Lung (tissue), 12 donors: ENCODE data around the gene LRIF1. TPM values are rescaled to one million over a fixed set of nuclear protein-coding genes. Genes with fewer than 3 reads are reported as not detected.

ENCODE experiments used
- ATAC-seq: fragments of 200-7000 bp; cut with Tn5 transposase; one replicate; pipeline ENCODE4 v1.9.1; 2020; ENCODE audit warnings: moderate number of reproducible peaks; ENCODE audit not compliant: insufficient read depth, low FRiP score
- DNase-seq, 3 donors: peaks; one replicate each; pipeline ENCODE4 v3.0.0-alpha.2; 2013 to 2017
- H3K27ac ChIP-seq, 2 donors: one replicate each; pipeline ENCODE4 v1.5.1; 2013; ENCODE audit warnings: mild to moderate bottlenecking in 2 of 2, moderate library complexity in 2 of 2, control low read depth in 1 of 2, inconsistent platforms in 1 of 2, low read depth in 1 of 2, low read length in 1 of 2
- H3K27me3 ChIP-seq, 3 donors: one replicate each; pipeline ENCODE4 v1.5.1; 2013; ENCODE audit warnings: low read length in 2 of 3; ENCODE audit not compliant: control insufficient read depth in 3 of 3, insufficient read depth in 3 of 3
- H3K36me3 ChIP-seq, 4 donors: one replicate each; pipeline ENCODE4 v1.5.1; 2013; ENCODE audit warnings: low read length in 4 of 4, mild to moderate bottlenecking in 1 of 4, moderate library complexity in 1 of 4; ENCODE audit not compliant: control insufficient read depth in 4 of 4, insufficient read depth in 4 of 4
- H3K4me1 ChIP-seq, 5 donors: one replicate each; pipeline ENCODE4 v1.5.1; 2013; ENCODE audit warnings: low read length in 5 of 5, mild to moderate bottlenecking in 2 of 5, moderate library complexity in 1 of 5; ENCODE audit not compliant: control insufficient read depth in 5 of 5, insufficient read depth in 5 of 5
- H3K4me3 ChIP-seq: one replicate; pipeline ENCODE4 v1.5.1; 2013; ENCODE audit warnings: mild to moderate bottlenecking, control low read depth, moderate library complexity
- H3K9ac ChIP-seq, 2 donors: one replicate each; pipeline ENCODE4 v1.5.1; 2013; ENCODE audit warnings: low read length in 2 of 2, control low read depth in 1 of 2; ENCODE audit not compliant: insufficient read depth in 1 of 2
- H3K9me3 ChIP-seq, 4 donors: one replicate each; pipeline ENCODE4 v1.5.1; 2013; ENCODE audit warnings: low read length in 3 of 4, mild to moderate bottlenecking in 1 of 4, moderate library complexity in 1 of 4; ENCODE audit not compliant: control insufficient read depth in 4 of 4, insufficient read depth in 3 of 4
- WGBS, 2 donors: extraction: QIAGEN DNeasy Blood & Tissue Kit; methylation state at CpG; one replicate each; pipeline ENCODE4 v1.1.7; 2013; 5-methylcytosine and 5-hydroxymethylcytosine counted together
- polyA plus RNA-seq, 2 donors: library from polyadenylated mRNA; stranded (reverse); fragments of 200-250 nt; gene quantifications; one replicate each; pipeline ENCODE4 v1.2.1, GENCODE V29; 2013
- total RNA-seq, 2 donors: library from RNA; depleted of rRNA in 1 of 2; stranded (reverse); fragments of >200 nt in 1 of 2; gene quantifications; one replicate each; pipeline ENCODE4 v1.2.1, GENCODE V29; 2014 to 2021
- TF ChIP-seq, protein P1 (sequence below): IDR thresholded peaks from 2 replicates; pipeline ENCODE4 v1.5.1; 2012; ENCODE audit warnings: mild to moderate bottlenecking; ENCODE audit errors: control extremely low read depth, extremely low read depth
- donor health status: control.
- donor health status: control.
- donor health status: Bipolar disorder and iron deficiency.
- donor health status: healthy.
- donor health status: DM: yes; HTN: yes; CAD: no.

Gene LRIF1
- total and polyA plus RNA-seq, 4 donors, result 8.5 to 12.2 (median 9.1) TPM

DNA sequence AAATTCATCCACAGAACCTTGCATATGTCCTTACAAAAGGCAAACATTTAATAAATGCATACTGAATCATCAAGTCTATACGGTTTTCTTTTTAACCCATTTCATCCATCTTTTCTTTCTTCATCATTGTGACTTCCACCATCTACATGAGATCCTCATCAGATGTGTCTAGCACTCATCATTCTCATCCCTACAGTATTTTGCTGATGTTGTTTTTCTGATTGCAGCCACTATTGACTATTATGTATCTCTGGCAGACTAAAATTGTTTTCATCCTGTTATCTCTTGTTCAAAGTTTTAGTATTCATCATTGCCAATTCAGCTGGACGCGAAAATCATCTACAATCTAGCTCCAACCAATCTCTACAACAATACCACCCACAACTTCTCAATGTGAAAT lies 5.9 kb downstream of the LRIF1 start:
- Histone ChIP-seq H3K9me3 (peaks cover 0 to 14% (median 5%) of the 10 kb centered on the region in 4 donors), H3K27me3 (no peaks in the 10 kb centered on the region), H3K4me1 (peaks cover 0 to 5% (median 0%) of the 10 kb centered on the region in 5 donors), H3K36me3 (peaks cover 0 to 3% (median 0%) of the 10 kb centered on the region in 4 donors), H3K4me3 (no peak overlapping the region), H3K9ac (no peak overlapping the region), H3K27ac (no peak overlapping the region)
- WGBS, 2 donors, result 95 to 96% methylated on average over 3 of the region's 3 CpGs
- DNase-seq, result no peak
- TF ChIP-seq, protein P1, sequence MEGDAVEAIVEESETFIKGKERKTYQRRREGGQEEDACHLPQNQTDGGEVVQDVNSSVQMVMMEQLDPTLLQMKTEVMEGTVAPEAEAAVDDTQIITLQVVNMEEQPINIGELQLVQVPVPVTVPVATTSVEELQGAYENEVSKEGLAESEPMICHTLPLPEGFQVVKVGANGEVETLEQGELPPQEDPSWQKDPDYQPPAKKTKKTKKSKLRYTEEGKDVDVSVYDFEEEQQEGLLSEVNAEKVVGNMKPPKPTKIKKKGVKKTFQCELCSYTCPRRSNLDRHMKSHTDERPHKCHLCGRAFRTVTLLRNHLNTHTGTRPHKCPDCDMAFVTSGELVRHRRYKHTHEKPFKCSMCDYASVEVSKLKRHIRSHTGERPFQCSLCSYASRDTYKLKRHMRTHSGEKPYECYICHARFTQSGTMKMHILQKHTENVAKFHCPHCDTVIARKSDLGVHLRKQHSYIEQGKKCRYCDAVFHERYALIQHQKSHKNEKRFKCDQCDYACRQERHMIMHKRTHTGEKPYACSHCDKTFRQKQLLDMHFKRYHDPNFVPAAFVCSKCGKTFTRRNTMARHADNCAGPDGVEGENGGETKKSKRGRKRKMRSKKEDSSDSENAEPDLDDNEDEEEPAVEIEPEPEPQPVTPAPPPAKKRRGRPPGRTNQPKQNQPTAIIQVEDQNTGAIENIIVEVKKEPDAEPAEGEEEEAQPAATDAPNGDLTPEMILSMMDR, result no peak
- ATAC-seq, result no peak

DNA sequence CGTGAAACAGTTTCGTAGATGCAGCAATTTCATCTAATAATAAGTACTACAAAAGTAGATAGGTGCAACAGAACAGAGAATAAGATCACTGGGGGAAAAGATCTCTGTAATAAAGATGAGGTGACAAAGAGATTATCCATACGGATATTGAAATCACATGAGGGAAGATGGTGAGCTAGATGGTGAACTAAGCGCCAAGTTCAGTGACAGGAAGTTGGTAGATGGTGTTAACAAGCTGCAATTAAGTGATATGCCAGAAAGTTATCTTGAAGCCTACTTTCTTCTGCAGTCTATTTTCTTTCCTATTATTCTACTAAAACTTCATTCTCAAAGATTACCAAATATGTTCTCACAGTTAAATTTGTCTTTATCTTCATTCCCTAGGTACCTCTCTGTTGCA lies 7.1 kb downstream of the LRIF1 start:
- Histone ChIP-seq H3K27me3 (no peaks in the 10 kb centered on the region), H3K9me3 (peaks cover 0 to 14% (median 5%) of the 10 kb centered on the region in 4 donors), H3K4me3 (no peak overlapping the region), H3K9ac (no peak overlapping the region), H3K27ac (no peak overlapping the region), H3K36me3 (peaks cover 2 to 10% (median 6%) of the 10 kb centered on the region in 4 donors), H3K4me1 (peaks cover 0 to 5% (median 0%) of the 10 kb centered on the region in 5 donors)
- ATAC-seq (no peak), DNase-seq (no peak)
- TF ChIP-seq, protein P1, result no peak
- WGBS, 2 donors, result 58 to 80% methylated on average over 4 of the region's 4 CpGs

DNA sequence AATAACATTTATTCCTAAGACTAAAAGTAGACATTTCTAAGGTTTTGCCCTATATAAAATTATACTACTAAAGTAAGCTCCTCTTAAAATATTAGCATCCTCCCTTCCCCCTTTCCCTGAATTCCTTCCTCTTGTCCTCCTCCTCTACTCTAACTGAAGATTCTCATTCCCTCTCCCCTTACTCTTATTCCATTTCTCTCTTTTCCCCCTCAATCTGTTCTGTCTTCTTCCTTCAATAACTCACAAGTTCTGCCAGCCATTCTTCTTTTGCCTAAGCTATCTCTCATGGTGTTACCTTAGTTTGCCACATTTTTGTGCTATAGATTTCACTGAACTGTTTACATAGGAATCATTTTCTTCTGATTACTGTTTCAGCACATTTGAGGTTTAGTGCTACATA lies 10.7 kb downstream of the LRIF1 start:
- ATAC-seq (no peak), DNase-seq (no peak)
- Histone ChIP-seq H3K9me3 (peaks cover 0 to 4% (median 3%) of the 10 kb centered on the region in 4 donors), H3K9ac (no peak overlapping the region), H3K36me3 (peaks cover 4 to 22% (median 12%) of the 10 kb centered on the region in 4 donors), H3K27ac (no peak overlapping the region), H3K27me3 (no peaks in the 10 kb centered on the region), H3K4me1 (peaks cover 0 to 2% (median 0%) of the 10 kb centered on the region in 5 donors), H3K4me3 (no peak overlapping the region)
- TF ChIP-seq, protein P1, result no peak

DNA sequence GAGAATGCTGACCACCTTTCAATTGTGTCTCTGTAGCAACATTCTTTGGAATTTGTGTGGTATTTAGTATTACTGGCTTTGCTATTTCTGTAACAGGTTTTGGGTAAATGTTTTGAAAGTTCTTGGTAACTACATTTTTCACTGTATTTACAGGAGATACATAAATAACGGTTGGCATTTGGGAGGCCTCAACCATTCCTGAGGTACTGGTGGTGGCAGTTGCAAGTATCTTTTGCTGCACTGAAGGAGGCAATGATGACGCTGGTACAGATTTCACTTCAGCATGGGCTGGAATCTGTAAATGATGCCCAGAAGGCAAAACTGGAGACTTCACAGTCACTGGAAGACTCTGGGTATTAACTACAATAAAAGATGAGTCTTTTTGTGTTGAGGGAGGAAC lies 11.7 kb downstream of the LRIF1 start:
- no peak overlapping the region for H3K4me3 ChIP-seq
- TF ChIP-seq, protein P1, result no peak
- no peak overlapping the region for H3K9ac ChIP-seq
- H3K27ac ChIP-seq, result no peak overlapping the region
- peaks cover 0 to 4% (median 3%) of the 10 kb centered on the region in 4 donors for H3K9me3 ChIP-seq
- DNase-seq (no peak), ATAC-seq (no peak)
- H3K4me1 ChIP-seq, result peaks cover 0 to 2% (median 0%) of the 10 kb centered on the region in 5 donors
- 96 to 99% methylated on average over 2 of the region's 2 CpGs for WGBS, 2 donors
- H3K36me3 ChIP-seq, result peaks cover 4 to 22% (median 12%) of the 10 kb centered on the region in 4 donors
- no peaks in the 10 kb centered on the region for H3K27me3 ChIP-seq
